BE2C (cell line): ENCODE data around the gene FRMD4B.

Experiments
- DNase-seq: peaks from one replicate; pipeline ENCODE4 v3.0.0-alpha.2; 2020
- H3K27me3 ChIP-seq: fragments of 250-450 bp; sonication (Bioruptor Pico); 2 replicates; pipeline ENCODE4 v1.5.1; 2020; ENCODE audit warnings: mild to moderate bottlenecking
- H3K36me3 ChIP-seq: fragments of 250-450 bp; sonication (Bioruptor Pico); 2 replicates; pipeline ENCODE4 v1.5.1; 2020; ENCODE audit warnings: mild to moderate bottlenecking
- H3K4me1 ChIP-seq: fragments of 250-450 bp; sonication (Bioruptor Pico); 2 replicates; pipeline ENCODE4 v1.5.1; 2020
- H3K4me3 ChIP-seq: 2 replicates; pipeline ENCODE4 v1.5.1; 2011; ENCODE audit warnings: low read depth, low read length
- H3K9me3 ChIP-seq: fragments of 250-450 bp; sonication (Bioruptor Pico); 2 replicates; pipeline ENCODE4 v1.5.1; 2020
- CTCF ChIP-seq: IDR thresholded peaks from 2 replicates; pipeline ENCODE4 v1.5.1; 2012; ENCODE audit warnings: mild to moderate bottlenecking, low read depth, low read length

FRMD4B gene

GRCh38 chr3:69417541-69418078 is 31.7 kb upstream of the FRMD4B start:
- TF ChIP-seq CTCF: no peak
- Histone ChIP-seq H3K9me3 (peaks cover 3% of the 10 kb centered on the region; the same call in 1 of the 2 replicates), H3K4me3 (no peak overlapping the region), H3K4me1 (no peaks in the 10 kb centered on the region; the same call in 1 of the 2 replicates), H3K36me3 (no peaks in the 10 kb centered on the region), H3K27me3 (no peaks in the 10 kb centered on the region)
- no peak for DNase-seq

GRCh38 chr3:69413551-69414207 is 27.8 kb upstream of the FRMD4B start:
- Histone ChIP-seq H3K27me3 (no peaks in the 10 kb centered on the region), H3K9me3 (peaks cover 3% of the 10 kb centered on the region; the same call in 1 of the 2 replicates), H3K4me1 (no peaks in the 10 kb centered on the region), H3K4me3 (no peak overlapping the region), H3K36me3 (no peaks in the 10 kb centered on the region; the same call in 1 of the 2 replicates)
- no peak for DNase-seq
- no peak for TF ChIP-seq CTCF

- no peak overlapping the region for H3K4me3 ChIP-seq
- no peaks in the 10 kb centered on the region for H3K9me3 ChIP-seq
- H3K27me3 ChIP-seq: no peaks in the 10 kb centered on the region
- no peaks in the 10 kb centered on the region; the same call in 1 of the 2 replicates for H3K36me3 ChIP-seq
- DNase-seq: no peak
- no peaks in the 10 kb centered on the region for H3K4me1 ChIP-seq
- TF ChIP-seq CTCF: no peak
Observed at GRCh38 chr3:69411346-69411745, 25.5 kb upstream of the FRMD4B start.

- Histone ChIP-seq H3K27me3 (no peaks in the 10 kb centered on the region), H3K9me3 (peaks cover 1% of the 10 kb centered on the region), H3K4me1 (no peaks in the 10 kb centered on the region), H3K36me3 (peaks cover 1% of the 10 kb centered on the region), H3K4me3 (no peak overlapping the region)
- peak; percentile 71 for DNase-seq
- peak; percentile 93 for TF ChIP-seq CTCF
Observed at GRCh38 chr3:69410301-69410700, 24.4 kb upstream of the FRMD4B start.

- Histone ChIP-seq H3K4me3 (no peak overlapping the region), H3K9me3 (peaks cover 6% of the 10 kb centered on the region), H3K36me3 (peaks cover 6% of the 10 kb centered on the region), H3K27me3 (no peaks in the 10 kb centered on the region), H3K4me1 (no peaks in the 10 kb centered on the region)
- no peak for TF ChIP-seq CTCF
- DNase-seq: no peak
Observed at GRCh38 chr3:69409831-69410230, 23.9 kb upstream of the FRMD4B start.

- peaks cover 7% of the 10 kb centered on the region for H3K36me3 ChIP-seq
- no peak for TF ChIP-seq CTCF
- H3K4me1 ChIP-seq: no peaks in the 10 kb centered on the region
- H3K4me3 ChIP-seq: no peak overlapping the region
- peaks cover 6% of the 10 kb centered on the region for H3K9me3 ChIP-seq
- no peaks in the 10 kb centered on the region for H3K27me3 ChIP-seq
- DNase-seq: no peak
Observed at GRCh38 chr3:69409011-69409410, 23.1 kb upstream of the FRMD4B start.
